Endothelial cell of umbilical vein (primary cell): ENCODE results near the gene NECAB2.

ENCODE experiments used
- FOS ChIP-seq: IDR thresholded peaks from 2 replicates; pipeline ENCODE4 v1.6.1; 2011; ENCODE audit warnings: mild to moderate bottlenecking, low read length, moderate library complexity, borderline replicate concordance; ENCODE audit not compliant: insufficient read depth
- POLR2A ChIP-seq: IDR thresholded peaks from 2 replicates; pipeline ENCODE4 v1.6.1; 2012; ENCODE audit warnings: low read depth, mild to moderate bottlenecking, control low read depth, low read length
- POLR2AphosphoS5 ChIP-seq: IDR thresholded peaks from 2 replicates; pipeline ENCODE4 v1.6.1; 2012; ENCODE audit warnings: low read depth, mild to moderate bottlenecking, control low read depth, low read length, moderate library complexity; ENCODE audit not compliant: insufficient read depth
- TF ChIP-seq, protein P1 (sequence below), 2 donors: IDR thresholded peaks; 1 replicate in 1 of 2; 2 replicates in 1 of 2; pipeline ENCODE4 v1.5.1; 2011; ENCODE audit warnings: low read length in 2 of 2, mild to moderate bottlenecking in 2 of 2, moderate library complexity in 2 of 2, control low read depth in 1 of 2, inconsistent platforms in 1 of 2, low read depth in 1 of 2; ENCODE audit not compliant: insufficient read depth in 1 of 2; ENCODE audit errors: extremely low read depth in 1 of 2

GRCh38 chr16:83958137-83958845, 9.8 kb upstream of the NECAB2 start:
- TF ChIP-seq, protein P1, sequence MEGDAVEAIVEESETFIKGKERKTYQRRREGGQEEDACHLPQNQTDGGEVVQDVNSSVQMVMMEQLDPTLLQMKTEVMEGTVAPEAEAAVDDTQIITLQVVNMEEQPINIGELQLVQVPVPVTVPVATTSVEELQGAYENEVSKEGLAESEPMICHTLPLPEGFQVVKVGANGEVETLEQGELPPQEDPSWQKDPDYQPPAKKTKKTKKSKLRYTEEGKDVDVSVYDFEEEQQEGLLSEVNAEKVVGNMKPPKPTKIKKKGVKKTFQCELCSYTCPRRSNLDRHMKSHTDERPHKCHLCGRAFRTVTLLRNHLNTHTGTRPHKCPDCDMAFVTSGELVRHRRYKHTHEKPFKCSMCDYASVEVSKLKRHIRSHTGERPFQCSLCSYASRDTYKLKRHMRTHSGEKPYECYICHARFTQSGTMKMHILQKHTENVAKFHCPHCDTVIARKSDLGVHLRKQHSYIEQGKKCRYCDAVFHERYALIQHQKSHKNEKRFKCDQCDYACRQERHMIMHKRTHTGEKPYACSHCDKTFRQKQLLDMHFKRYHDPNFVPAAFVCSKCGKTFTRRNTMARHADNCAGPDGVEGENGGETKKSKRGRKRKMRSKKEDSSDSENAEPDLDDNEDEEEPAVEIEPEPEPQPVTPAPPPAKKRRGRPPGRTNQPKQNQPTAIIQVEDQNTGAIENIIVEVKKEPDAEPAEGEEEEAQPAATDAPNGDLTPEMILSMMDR (IDR thresholded peaks at IDR 0.05; ENCODE audit: extremely low read depth in 1 of 2, insufficient read depth in 1 of 2, low read depth in 1 of 2, low read length in 2 of 2), result no peak
- no peak for TF ChIP-seq FOS
- TF ChIP-seq POLR2AphosphoS5, result no peak
- TF ChIP-seq POLR2A, result no peak
